HepG2 (cell line): ENCODE measurements around the gene XCR1. TPM values are rescaled to one million over a fixed set of nuclear protein-coding genes. Genes with fewer than 3 reads are reported as not detected.

Experiments used
- KAT2B ChIP-seq: fragments of 150-350 bp; IDR thresholded peaks from 2 replicates; pipeline ENCODE4 v1.6.1; 2014; ENCODE audit warnings: low read depth, low read length, borderline replicate concordance
- MTA1 ChIP-seq: sonication (generic); formaldehyde crosslinking; IDR thresholded peaks from 2 replicates; pipeline ENCODE4 v1.4.0; 2020; ENCODE audit warnings: missing genetic modification reagents, mild to moderate bottlenecking, borderline replicate concordance
- U2AF2 ChIP-seq: fragments of 200-400 bp; formaldehyde crosslinking; IDR thresholded peaks from 2 replicates; pipeline ENCODE4 v1.6.1; 2017; ENCODE audit warnings: low read depth, mild to moderate bottlenecking, low read length
- ZNF775 ChIP-seq: sonication (generic); formaldehyde crosslinking; IDR thresholded peaks from 2 replicates; pipeline ENCODE4 v1.4.0; 2020; ENCODE audit warnings: missing genetic modification reagents, mild to moderate bottlenecking, moderate library complexity, borderline replicate concordance
- polyA plus RNA-seq, 8 experiments: library from polyadenylated mRNA; depleted of rRNA in 3 of 8; stranded (reverse) in 7 of 8; unstranded in 1 of 8; fragments of >200 nt; fragmentation: Illumina TruSeq in 4 of 8; extraction: Trizol in 4 of 8; gene quantifications; 2 replicates each; pipeline versions ENCODE4 v1.2.1 to v1.2.3, GENCODE V29; 2011 to 2016; ENCODE audit warnings: low read depth in 4 of 8, missing spikeins in 1 of 8, mixed read lengths in 1 of 8; ENCODE audit not compliant: insufficient read depth in 1 of 8
- total RNA-seq, 5 experiments: library from RNA; depleted of rRNA; stranded (reverse); fragments of >200 nt; fragmentation: Illumina TruSeq; extraction: Trizol; gene quantifications; 2 replicates each; pipeline ENCODE4 v1.2.3, GENCODE V29; 2016; ENCODE audit warnings: low read depth in 1 of 5

XCR1 gene
- total and polyA plus RNA-seq, 2 of the 13 experiments (the other 11 are each of a cell fraction or from before 2014, with no cell fraction given): not detected

- TF ChIP-seq U2AF2 (no peak), MTA1 (CRISPR knock-in tag) (no peak), KAT2B (no peak), ZNF775 (CRISPR knock-in tag) (no peak)
These were observed 59.6 kb downstream of the XCR1 start (continued) for GRCh38 chr3:45967724-45968123.

Other genes with a start within 250 kb of the XCR1 start
- gene SLC6A20, start 230.9 kb downstream of the XCR1 start, total RNA-seq (2016; rRNA removed; fragmentation: Illumina TruSeq; extraction: Trizol): not detected in 2 replicates
- 0.04 TPM in 1 of 2 replicates, not detected in the other for gene SLC6A20, start 230.9 kb downstream of the XCR1 start, polyA plus RNA-seq (2011; rRNA removed)
- 16.6 and 27.3 TPM in 2 replicates for gene LZTFL1, start 185.4 kb downstream of the XCR1 start, total RNA-seq (2016; rRNA removed; fragmentation: Illumina TruSeq; extraction: Trizol)
- 14.6 and 17.2 TPM in 2 replicates for gene LZTFL1, start 185.4 kb downstream of the XCR1 start, polyA plus RNA-seq (2011; rRNA removed)
- gene CCR9, start 140.9 kb downstream of the XCR1 start, total RNA-seq (2016; rRNA removed; fragmentation: Illumina TruSeq; extraction: Trizol): not detected in 2 replicates
- not detected in 2 replicates for gene CCR9, start 140.9 kb downstream of the XCR1 start, polyA plus RNA-seq (2011; rRNA removed)
- gene CXCR6, start 84.0 kb downstream of the XCR1 start, total RNA-seq (2016; rRNA removed; fragmentation: Illumina TruSeq; extraction: Trizol): not detected in 2 replicates
- not detected in 2 replicates for gene CXCR6, start 84.0 kb downstream of the XCR1 start, polyA plus RNA-seq (2011; rRNA removed)
- gene FYCO1, start 31.7 kb downstream of the XCR1 start, total RNA-seq (2016; rRNA removed; fragmentation: Illumina TruSeq; extraction: Trizol): 2.7 and 4.9 TPM in 2 replicates
- gene FYCO1, start 31.7 kb downstream of the XCR1 start, polyA plus RNA-seq (2011; rRNA removed): 4.2 and 6.0 TPM in 2 replicates
- gene CCR1, start 180.8 kb upstream of the XCR1 start, total RNA-seq (2016; rRNA removed; fragmentation: Illumina TruSeq; extraction: Trizol): not detected in 2 replicates
- not detected in 2 replicates for gene CCR1, start 180.8 kb upstream of the XCR1 start, polyA plus RNA-seq (2011; rRNA removed)
- not detected in 2 replicates for gene CCR3, start 215.0 kb upstream of the XCR1 start, total RNA-seq (2016; rRNA removed; fragmentation: Illumina TruSeq; extraction: Trizol)
- not detected in 2 replicates for gene CCR3, start 215.0 kb upstream of the XCR1 start, polyA plus RNA-seq (2011; rRNA removed)